GM12878 (cell line): ENCODE data around the gene CTRL. TPM values are rescaled to one million over a fixed set of nuclear protein-coding genes. Genes with fewer than 3 reads are reported as not detected.

ENCODE experiments used
- ATAC-seq: fragments of 200-7000 bp; cut with Tn5 transposase; 3 replicates; pipeline ENCODE4 v1.9.1; 2020; ENCODE audit warnings: mild to moderate bottlenecking, moderate library complexity
- BruUV-seq: library from RNA; stranded (reverse); fragments of 400-500 nt; replicated peaks from 2 replicates; lab custom pipeline; 2021; lab: Mats Ljungman, UMichigan
- CTCF ChIA-PET: fragments of 300-600 bp; sonication (Branson Sonifier 250); formaldehyde crosslinking; extraction: SDS; loops from one replicate; lab custom pipeline; 2021; ENCODE audit warnings: inconsistent platforms; lab: Yijun Ruan, JAX
- POLR2A ChIA-PET: fragments of 350-600 bp; formaldehyde crosslinking; extraction: SDS; loops from one replicate; lab custom pipeline; 2021; ENCODE audit warnings: inconsistent platforms; lab: Charles Lee
- RAD21 ChIA-PET: fragments of 300-600 bp; sonication (Branson Sonifier 250); formaldehyde crosslinking; loops from one replicate; lab custom pipeline; 2023; ENCODE audit warnings: antibody characterized with exemption; ENCODE audit not compliant: unreplicated experiment; lab: Charles Lee
- SMC1A ChIA-PET: fragments of 300-600 bp; sonication (Branson Sonifier 250); formaldehyde crosslinking; loops from one replicate; lab custom pipeline; 2023; ENCODE audit not compliant: unreplicated experiment, uncharacterized antibody; lab: Charles Lee
- DNase-seq: peaks from one replicate; pipeline ENCODE4 v3.0.0-alpha.2; 2011; ENCODE audit warnings: low read depth, low spot score
- FAIRE-seq: peaks from 3 replicates; lab custom pipeline; 2011; peaks lifted over from hg19 to GRCh38; lab: Jason Lieb, UNC
- H2AFZ ChIP-seq: 2 replicates; pipeline ENCODE4 v1.6.0; 2011; ENCODE audit warnings: low read depth, low read length, control low read depth; ENCODE audit not compliant: control insufficient read depth
- H3K27ac ChIP-seq: 2 replicates; pipeline ENCODE4 v1.5.1; 2011; ENCODE audit warnings: control low read depth; ENCODE audit not compliant: control insufficient read depth, insufficient read depth
- H3K27me3 ChIP-seq, 2 experiments: replicated peaks in 1 of 2; 2 replicates each; pipeline versions ENCODE4 v1.6.0 to v1.6.1; 2011; ENCODE audit warnings: low read length in 1 of 2; ENCODE audit not compliant: control insufficient read depth in 2 of 2, insufficient read depth in 2 of 2
- H3K36me3 ChIP-seq, 2 experiments: 2 replicates each; pipeline ENCODE4 v1.5.1; 2011; ENCODE audit warnings: low read length in 1 of 2; ENCODE audit not compliant: control insufficient read depth in 2 of 2, insufficient read depth in 2 of 2
- H3K4me1 ChIP-seq: 2 replicates; pipeline ENCODE4 v1.6.1; 2011; ENCODE audit warnings: mild to moderate bottlenecking, low read length, moderate library complexity, mixed read lengths; ENCODE audit not compliant: control insufficient read depth, insufficient read depth
- H3K4me2 ChIP-seq: 2 replicates; pipeline ENCODE4 v1.6.0; 2011; ENCODE audit warnings: control low read depth; ENCODE audit not compliant: control insufficient read depth, insufficient read depth
- H3K4me3 ChIP-seq: fragments of 200-600 bp; sonication (generic); 2 replicates; pipeline ENCODE4 v1.5.1; 2016
- H3K79me2 ChIP-seq: 2 replicates; pipeline ENCODE4 v1.6.0; 2011; ENCODE audit warnings: low read length; ENCODE audit not compliant: control insufficient read depth, insufficient read depth
- H3K9ac ChIP-seq: 2 replicates; pipeline ENCODE4 v1.8.0; 2011; ENCODE audit warnings: low read length, control low read depth, mixed read lengths; ENCODE audit not compliant: control insufficient read depth, insufficient read depth
- H3K9me3 ChIP-seq: replicated peaks from 3 replicates; pipeline ENCODE4 v1.5.1; 2011; ENCODE audit warnings: mild to moderate bottlenecking, low read length; ENCODE audit not compliant: control insufficient read depth, insufficient read depth
- H4K20me1 ChIP-seq: 2 replicates; pipeline ENCODE4 v1.6.0; 2011; ENCODE audit not compliant: control insufficient read depth, insufficient read depth
- BMI1 ChIP-seq: fragments of 450-650 bp; IDR thresholded peaks from 2 replicates; pipeline ENCODE4 v1.6.1; 2016; ENCODE audit warnings: mild to moderate bottlenecking, moderate library complexity, borderline replicate concordance
- CHD1 ChIP-seq: IDR thresholded peaks from 2 replicates; pipeline ENCODE4 v1.6.1; 2012; ENCODE audit warnings: low read depth, low read length, improper control_type of control experiment
- CHD2 ChIP-seq: IDR thresholded peaks from 2 replicates; pipeline ENCODE4 v1.6.1; 2011; ENCODE audit warnings: low read depth, low read length, improper control_type of control experiment, borderline replicate concordance
- ESRRA ChIP-seq: IDR thresholded peaks from 2 replicates; pipeline ENCODE4 v1.6.1; 2012; ENCODE audit warnings: mild to moderate bottlenecking, low read length, improper control_type of control experiment
- GATAD2B ChIP-seq: fragments of 450-650 bp; conservative IDR thresholded peaks from 2 replicates; pipeline ENCODE4 v1.6.1; 2017; ENCODE audit warnings: low read depth, mild to moderate bottlenecking, moderate library complexity
- HDAC2 ChIP-seq: fragments of 200-600 bp; sonication (generic); IDR thresholded peaks from 2 replicates; pipeline ENCODE4 v1.6.1; 2017
- HDAC6 ChIP-seq: fragments of 200-600 bp; sonication (generic); IDR thresholded peaks from one replicate; pipeline ENCODE4 v1.8.0; 2017; ENCODE audit warnings: antibody characterized with exemption; ENCODE audit not compliant: unreplicated experiment
- MLLT1 ChIP-seq: fragments of 450-650 bp; IDR thresholded peaks from 2 replicates; pipeline ENCODE4 v1.6.1; 2016; ENCODE audit warnings: mild to moderate bottlenecking
- MTA3 ChIP-seq: IDR thresholded peaks from 2 replicates; pipeline ENCODE4 v1.6.1; 2012; ENCODE audit warnings: low read length, inconsistent platforms, borderline replicate concordance
- MYB ChIP-seq: fragments of 150-350 bp; IDR thresholded peaks from 2 replicates; pipeline ENCODE4 v1.6.1; 2014; ENCODE audit warnings: mild to moderate bottlenecking, low read depth, low read length, borderline replicate concordance
- NKRF ChIP-seq: fragments of 450-650 bp; conservative IDR thresholded peaks from 2 replicates; pipeline ENCODE4 v1.6.1; 2017; ENCODE audit warnings: mild to moderate bottlenecking, moderate library complexity
- NR2C2 ChIP-seq: IDR thresholded peaks from 2 replicates; pipeline ENCODE4 v1.6.1; 2011; ENCODE audit warnings: borderline replicate concordance, low read depth; ENCODE audit not compliant: control insufficient read depth, insufficient read length
- NR2F1 ChIP-seq: fragments of 450-650 bp; conservative IDR thresholded peaks from 2 replicates; pipeline ENCODE4 v1.6.1; 2017; ENCODE audit warnings: mild to moderate bottlenecking
- POLR2A ChIP-seq: IDR thresholded peaks from 2 replicates; pipeline ENCODE4 v1.6.1; 2011; ENCODE audit warnings: low read depth, mild to moderate bottlenecking, low read length
- POLR2AphosphoS2 ChIP-seq: IDR thresholded peaks from 2 replicates; pipeline ENCODE4 v1.6.1; 2011; ENCODE audit warnings: low read depth, mild to moderate bottlenecking, low read length, improper control_type of control experiment, moderate library complexity
- RAD51 ChIP-seq: fragments of 450-650 bp; IDR thresholded peaks from 2 replicates; pipeline ENCODE4 v1.6.1; 2016; ENCODE audit warnings: moderate library complexity, mild to moderate bottlenecking, inconsistent platforms
- RUNX3 ChIP-seq: IDR thresholded peaks from 2 replicates; pipeline ENCODE4 v1.6.1; 2012; ENCODE audit warnings: low read length, inconsistent platforms
- WGBS: methylation state at CpG from one replicate; pipeline ENCODE4 v1.1.6; 2016; ENCODE audit warnings: low lambda C conversion rate; ENCODE audit not compliant: insufficient replicate concordance, insufficient coverage; ENCODE audit errors: missing lambda C conversion rate; 5-methylcytosine and 5-hydroxymethylcytosine counted together
- in situ Hi-C: fragments of 300-500 bp; cut with MboI; formaldehyde crosslinking; loops from 9 replicates; pipeline ENCODE4 v1.14.3; 2018; ENCODE audit warnings: mixed read lengths
- intact Hi-C: fragments of 100-400 bp; cut with micrococcal nuclease; formaldehyde crosslinking; loops from one replicate; pipeline ENCODE4 v1.14.2; 2022; ENCODE audit not compliant: unreplicated experiment
- polyA plus RNA-seq, 11 experiments: library from polyadenylated mRNA; depleted of rRNA in 4 of 11; unstranded in 6 of 11; stranded (reverse) in 5 of 11; fragments of >200 nt; fragmentation: Nextera tagmentation in 4 of 11; fragmentation: Illumina TruSeq in 1 of 11; extraction: Ambion mirVana in 4 of 11; extraction: Trizol in 1 of 11; gene quantifications; 1 replicate in 1 of 11; 2 replicates in 10 of 11; pipeline versions ENCODE4 v1.2.1 to v1.2.3, GENCODE V29; 2011 to 2016; ENCODE audit warnings: inconsistent platforms in 2 of 11, missing spikeins in 2 of 11, low read depth in 1 of 11
- total RNA-seq, 4 experiments: library from RNA; depleted of rRNA in 3 of 4; stranded (reverse); fragments of >200 nt in 3 of 4; fragmentation: Illumina TruSeq in 1 of 4; extraction: Trizol in 1 of 4; gene quantifications; 2 replicates each; pipeline versions ENCODE4 v1.2.1 to v1.2.3, GENCODE V29; 2013 to 2021

CTRL gene
- total and polyA plus RNA-seq, 10 of the 15 experiments (the other 5 are each of a cell fraction or from before 2014, with no cell fraction given), result 1.1 to 4.9 (median 2.6) TPM

- Histone ChIP-seq H3K36me3 (peaks cover 22 to 65% of the 10 kb centered on the region in 2 experiments; a peak in 3 of 4 replicates), H3K9me3 (no peaks in the 10 kb centered on the region), H4K20me1 (no peaks in the 10 kb centered on the region; the same call in 1 of the 2 replicates), H3K4me1 (0 out of 2 replicates have a peak, but pooled peaks cover 3% of the 10 kb centered on the region), H3K27me3 (no peaks in the 10 kb centered on the region), H2AFZ (no peak overlapping the region), H3K4me2 (no peak overlapping the region), H3K79me2 (peaks cover 3% of the 10 kb centered on the region), H3K9ac (no peak overlapping the region), H3K27ac (no peak overlapping the region), H3K4me3 (no peak overlapping the region)
- ChIA-PET CTCF (no interaction called here), RAD21 (no interaction called here), SMC1A (no interaction called here), POLR2A (no interaction called here)
- 89% methylated on average over 13 of the region's 13 CpGs for WGBS
- BruUV-seq, result no TSS peak
- DNase-seq (no peak), FAIRE-seq (no peak), ATAC-seq (no peak)
- TF ChIP-seq POLR2A (0 out of 2 replicates have a peak, but pooled peaks have one; percentile 12), RAD51 (no peak), CHD2 (no peak)
- intact Hi-C loops (loop anchor here (5.0 kb wide), 1 partner anchor 347 kb away; no protein-coding TSS in a partner anchor), in situ Hi-C loops (no loop called here)
These were observed 51.1 kb downstream of the CTRL start for GRCh38 chr16:67880584-67880983.

- in situ Hi-C loops, result loop anchor here (5.0 kb wide), 1 partner anchor 162 kb away; no protein-coding TSS in a partner anchor
- TF ChIP-seq NR2F1 (no peak), HDAC6 (no peak), RUNX3 (no peak), ESRRA (no peak), GATAD2B (no peak), POLR2AphosphoS2 (no peak), NR2C2 (no peak), MYB (no peak), CHD1 (no peak), MLLT1 (no peak), HDAC2 (no peak), MTA3 (no peak), BMI1 (no peak), NKRF (no peak)
These were observed 51.7 kb downstream of the CTRL start for GRCh38 chr16:67879936-67880335.

More at GRCh38 chr16:67879936-67880335, 51.7 kb downstream of the CTRL start:
- Histone ChIP-seq H3K27me3 (no peaks in the 10 kb centered on the region), H3K4me1 (peaks cover 3% of the 10 kb centered on the region; the same call in 1 of the 2 replicates), H3K27ac (no peak overlapping the region), H3K9me3 (no peaks in the 10 kb centered on the region), H3K4me3 (no peak overlapping the region), H3K9ac (no peak overlapping the region), H2AFZ (no peak overlapping the region), H3K79me2 (peaks cover 9% of the 10 kb centered on the region), H3K4me2 (no peak overlapping the region), H3K36me3 (peaks cover 22 to 64% of the 10 kb centered on the region in 2 experiments; a peak in 3 of 4 replicates), H4K20me1 (no peaks in the 10 kb centered on the region; the same call in 1 of the 2 replicates)
- ChIA-PET POLR2A (no interaction called here), CTCF (interaction anchor here (2.2 kb wide), 1 partner anchor 9 kb away, joined by 9 read pairs; no protein-coding TSS in a partner anchor), SMC1A (no interaction called here), RAD21 (no interaction called here)
- no peak for FAIRE-seq
- no peak for ATAC-seq
- intact Hi-C loops, result loop anchor here (5.0 kb wide), 1 partner anchor 347 kb away; no protein-coding TSS in a partner anchor
- 80% methylated on average over 5 of the region's 5 CpGs for WGBS
- no TSS peak for BruUV-seq
- DNase-seq, result no peak
